Activated CD4-positive, CD25-positive, alpha-beta regulatory T cell treated with anti-CD3 and anti-CD28 coated beads, Interleukin-2, amount 50 U/mL, for 72 hours (primary cell): Measurements from ENCODE around the gene ROCK1.
"Not testable (repeated sequence)": the region's sequence is repeated elsewhere in the genome, so short reads cannot be mapped to it uniquely, and the experiment has no call there.

Source experiments
- DNase-seq: peaks from one replicate; pipeline ENCODE4 v3.0.0; 2021

The ROCK1 gene

GRCh38 chr18:21051620-21052019 is 60.0 kb downstream of the ROCK1 start:
- no peak for DNase-seq

GRCh38 chr18:21049306-21049705 is 62.3 kb downstream of the ROCK1 start:
- DNase-seq: no peak

DNA sequence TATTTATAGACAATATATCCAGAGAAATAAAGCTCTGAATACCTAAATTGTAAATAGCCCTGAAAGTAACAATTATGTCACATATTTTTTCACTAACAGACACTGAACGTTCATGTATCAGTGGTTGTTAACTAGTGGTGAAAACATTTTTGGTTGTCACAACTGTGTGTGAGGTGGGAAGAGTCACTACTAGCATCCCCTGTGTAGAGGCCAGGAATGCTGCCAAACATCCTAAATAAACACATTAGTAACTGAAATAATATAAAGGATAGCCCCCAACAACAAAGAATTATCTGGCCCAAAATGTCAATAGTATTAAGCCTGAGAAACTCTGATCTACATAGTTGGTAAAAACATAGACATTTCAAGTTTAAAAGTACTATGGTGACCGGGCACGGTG is 64.5 kb downstream of the ROCK1 start:
- DNase-seq: no peak

DNA sequence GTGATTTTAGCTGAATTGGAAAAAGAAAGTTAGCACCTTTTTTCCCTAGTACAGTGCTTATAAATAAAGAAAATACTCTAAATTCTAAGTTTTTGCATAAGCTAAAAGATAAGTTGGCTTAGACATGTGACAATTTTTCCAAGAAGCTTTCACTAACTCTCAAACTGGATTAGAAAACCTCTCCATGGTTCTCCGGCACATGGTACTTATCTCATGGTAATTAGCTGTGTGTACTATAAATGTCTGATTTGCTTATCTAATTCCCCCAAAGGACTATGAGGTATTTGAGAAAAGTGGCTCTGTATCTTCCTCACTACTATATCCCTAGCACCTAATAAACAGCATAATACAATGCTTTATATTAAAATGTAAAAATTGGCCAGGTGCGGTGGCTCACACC is 71.1 kb downstream of the ROCK1 start:
- DNase-seq: no peak

DNA sequence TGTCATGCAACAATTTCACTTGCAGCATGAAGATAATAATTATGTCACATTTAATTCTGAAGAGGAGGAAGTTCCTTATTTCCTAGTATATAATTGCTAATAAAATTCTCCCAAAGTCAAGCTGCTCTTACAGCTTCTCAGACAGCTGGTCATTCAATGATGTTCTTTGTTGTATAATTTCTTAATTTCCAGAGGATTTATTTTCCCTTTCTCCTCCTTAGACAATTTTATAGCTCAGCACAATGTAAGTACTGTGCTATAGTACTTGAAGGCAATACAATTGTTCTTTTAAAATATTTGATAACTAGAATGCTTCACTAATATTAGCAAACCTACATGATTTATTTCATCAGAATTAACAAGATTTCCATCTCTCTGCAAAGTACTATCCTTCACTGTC is 73.4 kb downstream of the ROCK1 start:
- no peak for DNase-seq

DNA sequence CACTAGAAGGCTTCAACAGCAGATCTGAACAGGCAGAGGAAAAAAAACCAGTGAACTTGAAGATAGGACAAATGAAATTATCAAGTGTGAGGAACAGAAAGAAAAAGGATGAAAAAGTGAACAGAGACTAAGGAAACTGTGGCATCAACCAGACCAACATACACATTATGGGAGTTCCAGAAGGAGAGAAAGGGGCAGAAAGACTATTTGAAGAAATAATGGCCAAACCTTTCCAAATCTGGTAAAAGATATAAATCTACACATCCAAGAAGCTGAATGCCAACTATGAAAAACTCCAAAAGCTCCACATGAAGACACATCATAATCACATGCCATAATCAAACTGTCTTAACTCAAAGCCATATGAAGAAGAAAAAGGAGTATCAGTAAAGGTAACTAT is 79.8 kb downstream of the ROCK1 start:
- no peak for DNase-seq

DNA sequence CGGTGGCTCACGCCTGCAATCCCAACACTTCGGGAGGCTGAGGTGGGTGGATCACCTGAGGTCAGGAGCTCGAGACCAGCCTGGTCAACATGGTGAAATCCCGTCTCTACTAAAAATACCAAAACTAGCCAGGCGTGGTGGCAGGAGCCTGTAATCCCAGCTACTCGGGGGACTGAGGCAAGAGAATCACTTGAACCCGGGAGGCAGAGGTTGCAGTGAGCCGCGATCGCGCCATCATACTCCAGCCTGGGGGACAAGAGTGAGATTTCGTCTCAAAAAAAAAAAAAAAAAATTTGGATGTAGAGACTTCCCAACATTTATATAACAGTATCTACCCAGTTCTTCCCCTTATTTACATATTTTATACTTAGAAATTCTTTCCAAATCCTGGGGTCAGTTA is 93.4 kb downstream of the ROCK1 start:
- DNase-seq: not testable (repeated sequence)

DNA sequence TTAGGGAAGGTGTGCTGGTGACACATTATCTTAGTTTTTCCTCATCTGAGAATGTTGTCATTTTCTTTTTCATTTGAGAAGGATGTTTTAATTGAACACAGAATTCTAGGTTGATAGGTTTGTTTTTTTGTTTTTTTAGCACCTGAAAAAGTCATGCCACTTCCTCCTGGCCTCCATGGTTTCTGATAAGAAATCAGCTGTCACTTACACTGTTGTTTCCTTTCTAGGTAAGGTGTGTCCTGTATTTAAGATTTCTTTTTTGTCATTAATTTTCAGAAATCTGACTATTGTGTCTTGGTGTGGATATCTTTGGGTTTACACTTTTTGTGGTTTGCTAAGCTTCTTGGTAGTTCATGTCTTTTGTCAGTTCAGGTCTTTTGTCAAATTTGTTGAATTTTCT is 99.3 kb downstream of the ROCK1 start:
- no peak for DNase-seq

- no peak for DNase-seq
Observed at GRCh38 chr18:21004726-21005125, 106.9 kb downstream of the ROCK1 start.

GRCh38 chr18:21000667-21001066 is 110.9 kb downstream of the ROCK1 start:
- DNase-seq: no peak

DNA sequence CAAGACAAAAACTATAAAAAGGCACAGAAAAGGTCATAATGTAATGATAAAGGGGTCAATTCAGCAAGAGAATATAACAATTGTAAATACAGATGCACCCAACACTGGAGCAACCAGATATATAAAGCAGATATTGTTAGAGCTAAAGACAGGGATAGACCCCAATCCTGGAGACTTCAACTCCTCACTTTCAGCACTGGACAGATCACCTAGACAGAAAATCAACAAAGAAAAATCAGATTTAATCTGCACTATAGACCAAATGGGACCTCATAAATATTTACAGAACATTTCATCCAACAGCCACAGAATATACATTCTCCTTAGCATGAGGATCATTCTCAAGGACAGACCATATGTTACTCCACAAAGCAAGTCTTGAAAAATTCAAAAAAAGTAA is 114.2 kb downstream of the ROCK1 start:
- no peak for DNase-seq

GRCh38 chr18:20996418-20996817 is 115.2 kb downstream of the ROCK1 start:
- DNase-seq: no peak

- no peak for DNase-seq
Observed at GRCh38 chr18:20988726-20989125, 122.9 kb downstream of the ROCK1 start.

DNA sequence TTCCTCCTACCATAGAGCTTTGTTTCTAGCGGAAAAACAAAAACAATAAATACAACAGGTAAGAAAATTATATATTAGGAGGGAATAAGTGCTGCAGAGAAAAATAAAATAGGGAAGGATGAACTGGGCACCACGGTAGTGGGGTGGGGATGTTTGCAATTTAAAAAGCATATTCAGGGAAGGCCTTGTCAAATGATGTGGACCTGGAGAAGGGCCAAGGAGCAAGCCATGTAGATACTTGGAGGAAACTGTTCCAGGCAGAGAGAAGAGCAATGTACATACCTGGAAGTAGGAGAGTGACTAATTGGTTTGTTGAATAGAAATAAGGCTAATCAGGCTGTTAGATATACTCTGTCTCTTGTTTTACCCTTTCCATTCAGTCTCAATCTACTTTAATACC is 136.5 kb downstream of the ROCK1 start:
- no peak for DNase-seq

DNA sequence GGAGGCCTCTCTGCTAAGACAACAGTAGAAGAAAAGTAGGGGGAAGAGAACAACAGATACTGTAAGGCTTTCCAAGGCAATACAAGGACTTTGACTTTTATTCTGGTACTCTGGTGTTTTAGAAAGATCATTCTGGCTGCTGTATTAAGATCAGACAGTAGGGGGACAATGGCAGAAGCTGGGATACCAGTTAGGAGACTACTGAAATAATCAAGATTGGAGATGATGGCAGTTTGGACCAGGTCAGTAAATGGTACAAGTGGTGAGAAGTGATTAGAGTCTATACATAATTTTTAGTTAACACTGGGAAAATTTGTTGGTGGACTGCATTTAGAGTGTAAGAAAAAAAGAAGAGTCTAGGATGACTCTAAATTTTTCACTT is 139.7 kb downstream of the ROCK1 start:
- DNase-seq: no peak

DNA sequence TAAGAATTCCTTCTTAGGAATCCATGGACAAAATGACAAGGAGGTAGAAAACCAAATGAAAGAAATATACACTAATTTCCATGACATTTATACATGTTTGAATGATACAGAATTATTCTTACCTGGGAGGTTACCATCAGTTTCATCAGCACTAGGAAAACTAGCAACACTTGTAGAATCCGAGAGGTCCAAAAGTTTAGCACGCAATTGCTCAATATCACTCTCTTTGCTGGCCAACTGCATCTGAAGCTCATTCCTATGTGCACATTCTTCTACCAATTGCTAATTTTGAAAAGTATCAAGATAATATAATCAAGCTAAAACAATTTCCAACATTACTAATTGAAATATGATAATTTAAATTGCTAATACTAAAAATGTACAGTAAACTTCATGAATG is 144.8 kb downstream of the ROCK1 start:
- DNase-seq: no peak

DNA sequence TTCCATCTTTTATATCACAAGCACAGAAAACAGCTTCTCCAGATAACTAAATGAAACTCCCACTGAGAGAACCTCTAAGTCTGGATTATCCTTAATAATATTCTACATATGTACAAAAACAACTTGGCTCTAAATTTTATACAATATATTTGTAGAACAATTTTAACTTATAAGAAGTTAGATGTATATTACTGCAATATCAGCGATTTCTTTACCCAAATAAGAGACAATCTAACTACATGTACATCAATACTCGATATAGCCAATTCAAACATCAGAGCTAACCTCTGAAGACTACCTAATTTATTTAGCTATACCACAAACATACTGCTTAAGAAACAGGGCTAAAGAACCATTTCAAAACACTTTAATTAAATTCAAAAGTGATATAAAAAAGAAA is 148.6 kb downstream of the ROCK1 start:
- no peak for DNase-seq

DNA sequence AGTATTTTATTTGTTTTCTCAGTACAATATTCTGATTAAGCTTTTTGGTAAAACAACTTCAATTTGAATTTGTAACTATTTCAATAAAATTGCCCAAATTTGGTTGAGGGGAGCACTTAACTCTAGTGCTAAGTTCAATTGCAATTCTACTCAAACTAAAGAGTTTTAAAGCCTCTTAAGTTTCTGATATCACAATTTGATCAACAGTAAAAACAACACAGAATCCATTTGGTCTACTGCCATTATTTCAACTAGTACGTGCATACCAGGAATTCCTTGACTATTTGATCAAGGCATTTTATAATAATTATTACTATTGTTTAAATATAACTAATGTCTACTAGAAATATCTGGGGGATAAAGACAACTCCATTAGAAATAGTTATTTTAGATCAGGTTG is 150.9 kb downstream of the ROCK1 start:
- no peak for DNase-seq

DNA sequence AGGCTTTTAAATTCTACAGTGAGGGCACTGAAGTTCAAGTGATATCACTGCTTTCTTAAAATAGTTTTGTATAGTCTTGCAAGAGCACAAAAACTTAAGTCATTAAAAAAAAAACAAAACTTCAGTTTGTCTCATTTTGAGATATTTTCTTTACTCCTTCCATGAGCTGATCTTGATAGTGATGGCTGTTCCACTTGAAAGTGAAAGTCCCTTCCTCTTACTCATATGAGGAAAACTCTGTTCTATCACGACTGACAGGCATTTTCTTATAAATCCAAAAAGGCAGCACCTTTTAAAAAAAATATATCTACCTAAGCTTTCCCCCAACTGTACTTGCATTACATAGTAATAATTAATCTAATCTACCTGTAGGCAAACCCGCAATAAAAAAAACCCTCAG is 160.8 kb downstream of the ROCK1 start:
- not testable (repeated sequence) for DNase-seq
